GM12801 (cell line): ENCODE results near the gene SPPL2B.

Source experiments
- TF ChIP-seq, protein P1 (sequence below): IDR thresholded peaks from one replicate; pipeline ENCODE4 v1.5.1; 2011; ENCODE audit warnings: control low read depth; ENCODE audit not compliant: insufficient read length; ENCODE audit errors: extremely low read depth

The SPPL2B gene

DNA sequence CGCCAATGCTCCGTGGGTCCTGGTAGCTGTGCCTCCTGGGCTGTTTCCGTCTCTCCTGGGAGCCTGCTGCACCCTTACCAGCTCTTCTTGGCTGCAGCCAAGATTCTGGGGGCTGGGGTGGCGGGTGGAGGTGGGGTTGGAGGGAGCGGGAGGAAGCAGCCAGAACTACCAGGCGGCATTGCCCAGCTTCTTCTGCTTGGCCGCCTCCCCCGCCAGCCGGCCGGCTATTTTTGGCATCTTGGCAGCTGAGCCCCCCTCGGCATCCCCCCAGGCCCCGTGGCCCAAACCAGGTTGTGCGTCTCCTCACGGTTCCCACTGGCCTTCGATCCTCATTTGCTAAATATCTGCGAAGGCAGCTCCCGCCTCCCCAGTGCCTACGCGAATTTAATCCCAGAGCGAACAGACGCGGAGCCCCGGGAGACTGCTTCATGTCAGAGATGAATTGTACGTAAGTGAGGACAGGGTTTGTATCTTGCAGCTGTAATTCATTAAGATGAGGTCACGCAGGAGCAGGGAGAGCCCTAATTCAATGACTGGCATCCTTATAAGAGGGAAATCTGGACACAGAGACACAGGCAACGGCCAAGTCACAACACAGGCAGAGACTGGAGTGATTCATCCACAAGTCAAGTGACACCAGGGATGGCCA, 33.7 kb upstream of the SPPL2B start:
- TF ChIP-seq, protein P1, sequence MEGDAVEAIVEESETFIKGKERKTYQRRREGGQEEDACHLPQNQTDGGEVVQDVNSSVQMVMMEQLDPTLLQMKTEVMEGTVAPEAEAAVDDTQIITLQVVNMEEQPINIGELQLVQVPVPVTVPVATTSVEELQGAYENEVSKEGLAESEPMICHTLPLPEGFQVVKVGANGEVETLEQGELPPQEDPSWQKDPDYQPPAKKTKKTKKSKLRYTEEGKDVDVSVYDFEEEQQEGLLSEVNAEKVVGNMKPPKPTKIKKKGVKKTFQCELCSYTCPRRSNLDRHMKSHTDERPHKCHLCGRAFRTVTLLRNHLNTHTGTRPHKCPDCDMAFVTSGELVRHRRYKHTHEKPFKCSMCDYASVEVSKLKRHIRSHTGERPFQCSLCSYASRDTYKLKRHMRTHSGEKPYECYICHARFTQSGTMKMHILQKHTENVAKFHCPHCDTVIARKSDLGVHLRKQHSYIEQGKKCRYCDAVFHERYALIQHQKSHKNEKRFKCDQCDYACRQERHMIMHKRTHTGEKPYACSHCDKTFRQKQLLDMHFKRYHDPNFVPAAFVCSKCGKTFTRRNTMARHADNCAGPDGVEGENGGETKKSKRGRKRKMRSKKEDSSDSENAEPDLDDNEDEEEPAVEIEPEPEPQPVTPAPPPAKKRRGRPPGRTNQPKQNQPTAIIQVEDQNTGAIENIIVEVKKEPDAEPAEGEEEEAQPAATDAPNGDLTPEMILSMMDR = no peak

DNA sequence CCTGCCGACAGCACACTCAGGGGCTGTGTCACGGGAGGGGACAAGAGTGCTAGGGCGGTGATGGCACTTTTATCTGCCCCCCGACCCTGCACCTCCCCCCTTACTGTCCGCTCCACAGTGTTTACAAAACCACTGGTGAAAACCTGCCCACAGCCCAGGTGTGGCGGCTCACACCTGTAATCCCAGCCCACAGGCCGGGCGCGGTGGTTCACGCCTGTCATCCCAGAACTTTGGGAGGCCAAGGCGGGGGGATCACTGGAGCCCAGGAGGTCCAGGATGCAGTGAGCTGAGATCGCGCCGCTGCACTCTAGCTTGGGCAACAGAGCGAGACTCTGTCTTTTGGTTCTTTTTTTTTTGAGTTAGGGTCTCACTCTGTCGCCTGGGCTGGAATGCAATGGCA, 32.3 kb upstream of the SPPL2B start:
- TF ChIP-seq, protein P1 = no peak

DNA sequence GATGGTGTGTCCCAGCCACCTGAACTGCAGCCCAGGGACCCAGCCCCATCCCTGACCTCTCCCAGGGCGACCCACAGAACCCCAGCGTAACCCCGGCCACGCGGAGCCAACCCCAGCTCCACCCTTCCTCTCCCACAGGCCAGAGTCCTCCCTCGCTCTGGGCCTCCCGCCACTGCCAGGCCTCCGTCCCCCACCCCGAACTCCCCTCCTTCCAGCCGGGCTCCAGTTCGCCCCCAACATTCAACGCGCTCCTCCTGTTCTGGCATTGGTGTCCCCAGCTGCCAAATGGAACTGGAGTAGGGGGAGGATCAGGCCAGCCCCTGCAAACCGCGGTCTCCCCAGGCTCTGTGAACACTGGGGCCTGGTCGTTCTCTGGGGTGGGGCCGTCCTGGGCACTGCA, 28.0 kb upstream of the SPPL2B start:
- TF ChIP-seq, protein P1 = no peak

DNA sequence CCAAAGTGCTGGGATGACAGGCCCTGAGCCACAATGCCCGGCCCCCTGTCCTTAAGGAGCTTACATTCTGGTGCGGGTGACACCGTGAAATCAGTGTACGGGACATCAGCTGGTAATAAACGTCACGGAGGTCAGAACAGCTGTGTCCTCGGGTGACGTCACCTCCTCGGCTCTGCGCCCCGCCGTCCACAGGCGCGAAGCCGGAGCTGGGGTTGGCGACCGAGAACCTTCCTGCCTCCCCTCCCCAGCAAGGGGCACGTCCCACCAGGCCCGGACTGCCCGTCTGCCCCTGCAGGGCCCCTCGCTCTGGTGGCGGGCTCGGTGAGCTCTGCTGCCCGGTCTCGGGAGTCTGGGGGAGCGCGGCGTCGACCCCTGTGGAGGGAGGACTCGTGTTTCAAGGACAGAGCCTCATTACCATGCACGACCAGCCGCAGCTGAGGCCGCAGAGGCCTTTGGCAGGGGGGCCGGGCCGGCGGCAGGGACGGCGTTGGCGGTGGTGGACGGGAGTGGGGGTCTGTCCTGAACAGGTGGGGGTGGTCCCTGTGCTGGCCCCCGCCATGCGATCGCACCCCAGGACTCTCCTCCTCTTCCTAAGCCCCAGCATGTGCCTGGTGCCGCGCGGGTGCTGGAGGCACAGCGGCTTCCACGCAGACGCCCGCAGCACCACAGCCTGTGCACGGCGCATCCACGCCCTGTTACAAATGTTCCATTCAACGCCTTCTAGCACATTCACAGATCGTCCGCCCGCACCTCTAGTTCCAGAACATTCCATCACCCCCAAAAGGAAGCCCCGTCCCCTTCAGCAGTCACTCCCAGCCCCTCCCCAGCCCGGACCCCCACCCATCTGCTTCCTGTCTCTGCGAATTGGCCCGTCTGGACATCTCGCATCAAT, 25.9 kb upstream of the SPPL2B start:
- TF ChIP-seq, protein P1 = no peak

DNA sequence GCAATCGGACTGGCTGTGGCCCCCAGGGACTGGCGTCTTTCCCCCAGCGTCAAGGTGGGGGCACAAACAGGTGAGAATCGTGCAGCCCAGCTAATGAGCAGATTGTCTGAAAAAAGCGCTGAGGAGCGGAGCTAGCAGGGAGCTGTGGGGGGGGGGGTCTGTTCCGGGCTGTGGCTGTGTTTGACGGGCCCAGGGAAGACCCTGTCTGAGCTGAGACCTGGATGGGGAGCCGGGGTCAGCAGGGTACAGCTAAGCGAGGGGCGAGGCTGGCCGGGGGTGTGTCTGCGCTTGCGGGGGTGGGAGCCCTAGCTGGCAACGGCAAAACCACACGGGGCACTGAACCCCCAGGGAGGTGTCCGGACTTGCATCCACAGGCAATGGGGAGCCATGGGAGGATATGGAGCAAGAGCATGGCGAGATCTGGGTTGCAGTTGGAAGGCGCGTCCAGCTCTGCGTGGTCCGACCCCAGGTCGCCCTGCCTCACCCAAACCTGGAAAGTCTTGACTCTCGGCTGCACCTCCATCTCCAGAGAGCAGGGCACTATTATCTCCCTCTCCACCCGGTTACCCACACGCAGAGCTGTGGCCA, 25.2 kb upstream of the SPPL2B start:
- TF ChIP-seq, protein P1 = no peak

DNA sequence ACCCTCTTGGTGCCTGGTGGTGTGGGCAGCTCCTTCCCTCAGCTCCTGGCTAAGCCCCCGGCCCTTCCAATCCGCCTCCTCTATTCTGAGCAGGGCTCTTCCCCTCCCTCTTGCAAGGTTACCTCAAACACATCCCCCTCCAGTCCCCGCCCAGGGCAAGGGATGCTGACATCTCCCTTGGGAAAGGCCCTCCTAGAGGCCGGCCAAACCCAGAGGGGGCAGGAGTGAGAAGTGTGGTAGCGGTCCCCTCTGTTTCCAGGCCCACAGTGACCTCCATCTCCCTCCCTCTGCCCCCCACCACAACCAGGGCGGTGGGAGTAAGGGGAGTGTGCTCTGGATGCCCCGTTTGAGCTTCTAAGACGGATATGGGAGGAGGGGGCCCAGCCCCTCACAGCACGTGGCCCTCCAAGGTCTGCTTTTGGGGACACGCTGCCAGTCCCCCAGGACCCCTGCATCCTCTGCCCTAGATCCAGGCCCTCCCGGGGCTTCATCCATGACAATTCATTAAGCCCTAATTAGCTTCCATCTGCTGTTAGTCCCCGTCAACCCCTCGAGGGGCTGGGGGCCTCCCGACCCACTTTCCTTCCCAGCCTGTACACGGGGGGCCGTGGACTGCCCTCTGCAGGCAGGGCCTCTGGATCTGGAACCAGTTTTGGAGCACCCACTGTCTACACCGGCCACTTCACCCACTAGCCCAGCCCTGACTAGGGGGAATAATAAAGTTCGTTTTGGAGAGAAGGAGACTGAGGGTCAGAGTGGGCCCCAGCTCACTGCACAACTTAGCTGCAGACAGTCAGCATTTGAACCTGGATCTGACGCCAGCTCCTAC, 22.8 kb upstream of the SPPL2B start:
- TF ChIP-seq, protein P1 = no peak

DNA sequence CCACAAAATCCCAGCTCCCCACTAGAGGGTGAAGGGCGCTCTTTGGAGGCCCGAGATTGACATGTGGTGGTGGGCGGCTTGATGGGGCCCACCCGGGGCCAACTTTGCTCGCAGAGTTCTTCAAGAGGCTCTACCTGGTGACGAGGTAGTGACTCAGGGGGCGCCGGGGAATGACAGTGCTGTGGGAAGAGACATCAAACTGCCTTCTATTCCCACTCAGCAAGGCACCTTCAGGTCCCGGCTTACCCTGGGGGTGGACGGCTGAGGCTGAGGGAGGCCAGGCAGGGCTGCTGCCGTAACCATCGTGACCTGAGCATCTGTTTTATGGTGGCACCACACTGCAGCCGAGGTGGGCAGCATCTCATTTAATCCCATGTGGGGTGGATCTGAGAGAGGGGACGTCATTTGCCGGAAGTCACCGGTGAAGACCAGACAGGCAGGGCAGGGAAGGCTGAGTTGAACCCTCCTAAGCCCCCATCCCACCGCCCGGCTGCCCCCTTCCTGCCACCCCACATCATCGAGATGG, 22.1 kb upstream of the SPPL2B start:
- TF ChIP-seq, protein P1 = no peak
